HG03469 (cell line): ENCODE data around the gene FAM171A1.

ENCODE experiments used
- ATAC-seq: cut with Tn5 transposase; IDR thresholded peaks from one replicate; pipeline ENCODE4 v1.9.1; 2021; ENCODE audit warnings: mild to moderate bottlenecking, moderate library complexity, moderate number of reproducible peaks; ENCODE audit not compliant: unreplicated experiment

Gene FAM171A1

GRCh38 chr10:15253951-15254807 is 116.9 kb downstream of the FAM171A1 start:
- no peak for ATAC-seq

GRCh38 chr10:15252396-15252795 is 118.7 kb downstream of the FAM171A1 start:
- ATAC-seq: no peak

- no peak for ATAC-seq
Measured at GRCh38 chr10:15251791-15252380, 119.2 kb downstream of the FAM171A1 start.

GRCh38 chr10:15245530-15245929 is 125.6 kb downstream of the FAM171A1 start:
- no peak for ATAC-seq

GRCh38 chr10:15244635-15245197 is 126.4 kb downstream of the FAM171A1 start:
- no peak for ATAC-seq

GRCh38 chr10:15242261-15242840 is 128.7 kb downstream of the FAM171A1 start:
- ATAC-seq: no peak

GRCh38 chr10:15241306-15241705 is 129.8 kb downstream of the FAM171A1 start:
- no peak for ATAC-seq

GRCh38 chr10:15238555-15239335 is 132.3 kb downstream of the FAM171A1 start:
- ATAC-seq: no peak

- no peak for ATAC-seq
Measured at GRCh38 chr10:15237351-15237750, 133.7 kb downstream of the FAM171A1 start.

GRCh38 chr10:15236340-15236739 is 134.7 kb downstream of the FAM171A1 start:
- ATAC-seq: no peak

GRCh38 chr10:15232279-15232678 is 138.8 kb downstream of the FAM171A1 start:
- ATAC-seq: no peak

- ATAC-seq: no peak
Measured at GRCh38 chr10:15231426-15231825, 139.7 kb downstream of the FAM171A1 start.

- no peak for ATAC-seq
Measured at GRCh38 chr10:15230257-15230656, 140.8 kb downstream of the FAM171A1 start.

- no peak for ATAC-seq
Measured at GRCh38 chr10:15229268-15229667, 141.8 kb downstream of the FAM171A1 start.

GRCh38 chr10:15228426-15228825 is 142.7 kb downstream of the FAM171A1 start:
- no peak for ATAC-seq

GRCh38 chr10:15227611-15228372 is 143.3 kb downstream of the FAM171A1 start:
- no peak for ATAC-seq

GRCh38 chr10:15225511-15225910 is 145.6 kb downstream of the FAM171A1 start:
- no peak for ATAC-seq

GRCh38 chr10:15224948-15225347 is 146.1 kb downstream of the FAM171A1 start:
- ATAC-seq: no peak

GRCh38 chr10:15223174-15223573 is 147.9 kb downstream of the FAM171A1 start:
- no peak for ATAC-seq

GRCh38 chr10:15222511-15222910 is 148.6 kb downstream of the FAM171A1 start:
- ATAC-seq: no peak
